CD14-positive monocyte (primary cell): Measurements from ENCODE around the gene TIAM2. TPM values are rescaled to one million over a fixed set of nuclear protein-coding genes. Genes with fewer than 3 reads are reported as not detected.

ENCODE experiments used
- DNase-seq, 3 donors: peaks; one replicate each; pipeline ENCODE4 v3.0.0-alpha.2; 2011 to 2022
- H2AFZ ChIP-seq: 2 replicates; pipeline ENCODE4 v1.6.0; 2012; ENCODE audit warnings: mild to moderate bottlenecking, low read depth, low read length, inconsistent platforms; ENCODE audit not compliant: insufficient read depth, poor library complexity, severe bottlenecking
- H3K27ac ChIP-seq, 2 donors: 1 replicate in 1 of 2; 2 replicates in 1 of 2; pipeline ENCODE4 v1.5.1; 2012 to 2013; ENCODE audit warnings: low read length in 2 of 2, control low read depth in 1 of 2, inconsistent platforms in 1 of 2, low read depth in 1 of 2, mild to moderate bottlenecking in 1 of 2
- H3K27me3 ChIP-seq, 2 donors: one replicate each; pipeline versions ENCODE4 v1.6.0 to v1.6.1; 2011 to 2013; ENCODE audit warnings: low read length in 2 of 2; ENCODE audit not compliant: control insufficient read depth in 2 of 2, insufficient read depth in 2 of 2
- H3K36me3 ChIP-seq, 2 donors: replicated peaks in 1 of 2; 1 replicate in 1 of 2; 2 replicates in 1 of 2; pipeline versions ENCODE4 v1.5.1 to v1.6.1; 2012 to 2013; ENCODE audit warnings: low read length in 2 of 2, control low read depth in 1 of 2, inconsistent platforms in 1 of 2, mild to moderate bottlenecking in 1 of 2; ENCODE audit not compliant: insufficient read depth in 2 of 2, control insufficient read depth in 1 of 2
- H3K4me1 ChIP-seq, 2 donors: 1 replicate in 1 of 2; 2 replicates in 1 of 2; pipeline versions ENCODE4 v1.5.1 to v1.6.1; 2012 to 2013; ENCODE audit warnings: low read length in 2 of 2, control low read depth in 1 of 2, inconsistent platforms in 1 of 2, mild to moderate bottlenecking in 1 of 2, moderate library complexity in 1 of 2; ENCODE audit not compliant: insufficient read depth in 2 of 2, control insufficient read depth in 1 of 2
- H3K4me2 ChIP-seq: replicated peaks from 2 replicates; pipeline ENCODE3; 2012; ENCODE audit warnings: low read length, moderate library complexity, mild to moderate bottlenecking; ENCODE audit not compliant: poor library complexity, severe bottlenecking; ENCODE audit errors: extremely low read depth
- H3K4me3 ChIP-seq, 3 experiments: fragments of 200-600 bp in 1 of 3; sonication (generic) in 1 of 3; replicated peaks in 1 of 3; 1 replicate in 2 of 3; 2 replicates in 1 of 3; pipeline ENCODE4 v1.5.1; 2011 to 2013; ENCODE audit warnings: low read length in 3 of 3, mild to moderate bottlenecking in 3 of 3, control low read depth in 2 of 3, low read depth in 2 of 3, inconsistent platforms in 1 of 3, moderate library complexity in 1 of 3
- H3K79me2 ChIP-seq: 2 replicates; pipeline ENCODE4 v1.6.0; 2012; ENCODE audit warnings: mild to moderate bottlenecking, control low read depth, inconsistent platforms, low read length, moderate library complexity; ENCODE audit not compliant: insufficient read depth
- H3K9ac ChIP-seq: 2 replicates; pipeline ENCODE4 v1.6.0; 2017; ENCODE audit warnings: low read length, mild to moderate bottlenecking; ENCODE audit not compliant: insufficient read depth, poor library complexity, severe bottlenecking
- H3K9me3 ChIP-seq, 2 donors: replicated peaks in 1 of 2; 1 replicate in 1 of 2; 2 replicates in 1 of 2; pipeline versions ENCODE4 v1.5.1 to v1.6.1; 2012 to 2013; ENCODE audit warnings: low read length in 2 of 2, control low read depth in 1 of 2; ENCODE audit not compliant: control insufficient read depth in 1 of 2, insufficient read depth in 1 of 2
- H4K20me1 ChIP-seq: 2 replicates; pipeline ENCODE4 v1.6.0; 2012; ENCODE audit warnings: mild to moderate bottlenecking, low read length, control low read depth, moderate library complexity; ENCODE audit not compliant: insufficient read depth
- H3K27ac Mint-ChIP-seq, 7 donors: one replicate each; pipeline ENCODE4 v1.8.0; 2020; ENCODE audit warnings: mild to moderate bottlenecking in 7 of 7, mixed read lengths in 7 of 7, moderate library complexity in 6 of 7, inconsistent platforms in 2 of 7
- H3K27me3 Mint-ChIP-seq, 3 donors: one replicate each; pipeline ENCODE4 v1.8.0; 2021 to 2022; ENCODE audit warnings: low read depth in 3 of 3, mild to moderate bottlenecking in 3 of 3, mixed read lengths in 3 of 3, moderate library complexity in 3 of 3, inconsistent platforms in 1 of 3
- H3K36me3 Mint-ChIP-seq, 2 donors: one replicate each; pipeline ENCODE4 v1.8.0; 2020; ENCODE audit warnings: mixed read lengths in 2 of 2, inconsistent platforms in 1 of 2, mild to moderate bottlenecking in 1 of 2
- H3K4me1 Mint-ChIP-seq: one replicate; pipeline ENCODE4 v1.8.0; 2020; ENCODE audit warnings: mild to moderate bottlenecking, mixed read lengths
- H3K4me3 Mint-ChIP-seq, 2 donors: one replicate each; pipeline ENCODE4 v1.8.0; 2020; ENCODE audit warnings: mild to moderate bottlenecking in 2 of 2, mixed read lengths in 2 of 2, moderate library complexity in 1 of 2
- H3K9me3 Mint-ChIP-seq, 7 donors: one replicate each; pipeline ENCODE4 v1.8.0; 2020 to 2022; ENCODE audit warnings: mixed read lengths in 7 of 7, mild to moderate bottlenecking in 6 of 7, moderate library complexity in 6 of 7, inconsistent platforms in 2 of 7
- WGBS: methylation state at CpG from one replicate; pipeline ENCODE4 v1.1.5; 2013; ENCODE audit warnings: missing lambda C conversion rate; ENCODE audit not compliant: insufficient coverage; 5-methylcytosine and 5-hydroxymethylcytosine counted together
- intact Hi-C, 2 donors: fragments of 100-400 bp; cut with micrococcal nuclease; formaldehyde crosslinking; loops; one replicate each; pipeline versions ENCODE4 v1.15.0 to v1.15.1; 2023
- polyA plus RNA-seq, 3 donors: library from polyadenylated mRNA; depleted of rRNA in 1 of 3; unstranded in 2 of 3; stranded (reverse) in 1 of 3; fragments of 300-500 nt in 2 of 3; fragments of >200 nt in 1 of 3; fragmentation: Illumina TruSeq in 2 of 3; gene quantifications; 1 replicate in 2 of 3; 2 replicates in 1 of 3; pipeline ENCODE4 v1.2.3, GENCODE V29; 2012 to 2021
- TF ChIP-seq, protein P1 (sequence below): fragments of 200-600 bp; IDR thresholded peaks from one replicate; pipeline ENCODE4 v1.8.0; 2022; ENCODE audit warnings: antibody characterized with exemption, mild to moderate bottlenecking

Gene TIAM2
- polyA plus RNA-seq, 3 donors = 0.25 to 4.2 (median 0.67) TPM

DNA sequence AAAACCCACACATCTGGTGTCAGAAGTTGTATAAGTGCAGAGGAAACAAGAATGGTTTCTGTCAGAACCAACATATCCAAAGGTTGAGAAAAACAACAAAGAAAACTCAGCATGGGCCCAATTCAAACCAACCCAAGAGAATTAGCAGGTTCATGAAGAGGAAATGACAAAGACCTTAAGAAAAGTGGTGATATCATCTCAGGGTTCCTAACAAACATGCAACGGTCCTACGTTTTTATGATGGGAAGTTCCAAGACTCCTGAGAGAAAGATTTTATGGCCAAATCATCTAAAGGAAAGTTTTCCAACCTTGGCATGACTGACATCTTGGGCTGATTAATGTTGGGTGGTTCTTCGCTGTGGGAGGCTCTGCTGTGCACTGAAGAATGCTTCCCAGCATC is 296.2 kb downstream of the TIAM2 start:
- intact Hi-C loops = no loop called here
- Histone ChIP-seq H3K36me3 (peaks cover 31 to 66% of the 10 kb centered on the region in 2 donors), H4K20me1 (no peaks in the 10 kb centered on the region), H3K4me2 (no peak overlapping the region), H3K79me2 (no peaks in the 10 kb centered on the region), H3K9me3 (no peaks in the 10 kb centered on the region), H3K4me3 (no peak overlapping the region), H3K4me1 (no peaks in the 10 kb centered on the region), H3K27me3 (no peaks in the 10 kb centered on the region), H3K27ac (no peak overlapping the region), H3K9ac (no peak overlapping the region), H2AFZ (no peak overlapping the region)
- Mint-ChIP-seq H3K27ac (no peak overlapping the region), H3K4me3 (no peak overlapping the region), H3K4me1 (no peaks in the 10 kb centered on the region), H3K27me3 (peaks cover 0 to 2% (median 2%) of the 10 kb centered on the region in 3 donors), H3K36me3 (peaks cover 55 to 67% of the 10 kb centered on the region in 2 donors), H3K9me3 (peaks cover 0 to 3% (median 0%) of the 10 kb centered on the region in 7 donors)
- no peak for DNase-seq
- 100% methylated on average over 2 of the region's 3 CpGs for WGBS
- TF ChIP-seq, protein P1, sequence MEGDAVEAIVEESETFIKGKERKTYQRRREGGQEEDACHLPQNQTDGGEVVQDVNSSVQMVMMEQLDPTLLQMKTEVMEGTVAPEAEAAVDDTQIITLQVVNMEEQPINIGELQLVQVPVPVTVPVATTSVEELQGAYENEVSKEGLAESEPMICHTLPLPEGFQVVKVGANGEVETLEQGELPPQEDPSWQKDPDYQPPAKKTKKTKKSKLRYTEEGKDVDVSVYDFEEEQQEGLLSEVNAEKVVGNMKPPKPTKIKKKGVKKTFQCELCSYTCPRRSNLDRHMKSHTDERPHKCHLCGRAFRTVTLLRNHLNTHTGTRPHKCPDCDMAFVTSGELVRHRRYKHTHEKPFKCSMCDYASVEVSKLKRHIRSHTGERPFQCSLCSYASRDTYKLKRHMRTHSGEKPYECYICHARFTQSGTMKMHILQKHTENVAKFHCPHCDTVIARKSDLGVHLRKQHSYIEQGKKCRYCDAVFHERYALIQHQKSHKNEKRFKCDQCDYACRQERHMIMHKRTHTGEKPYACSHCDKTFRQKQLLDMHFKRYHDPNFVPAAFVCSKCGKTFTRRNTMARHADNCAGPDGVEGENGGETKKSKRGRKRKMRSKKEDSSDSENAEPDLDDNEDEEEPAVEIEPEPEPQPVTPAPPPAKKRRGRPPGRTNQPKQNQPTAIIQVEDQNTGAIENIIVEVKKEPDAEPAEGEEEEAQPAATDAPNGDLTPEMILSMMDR = no peak

DNA sequence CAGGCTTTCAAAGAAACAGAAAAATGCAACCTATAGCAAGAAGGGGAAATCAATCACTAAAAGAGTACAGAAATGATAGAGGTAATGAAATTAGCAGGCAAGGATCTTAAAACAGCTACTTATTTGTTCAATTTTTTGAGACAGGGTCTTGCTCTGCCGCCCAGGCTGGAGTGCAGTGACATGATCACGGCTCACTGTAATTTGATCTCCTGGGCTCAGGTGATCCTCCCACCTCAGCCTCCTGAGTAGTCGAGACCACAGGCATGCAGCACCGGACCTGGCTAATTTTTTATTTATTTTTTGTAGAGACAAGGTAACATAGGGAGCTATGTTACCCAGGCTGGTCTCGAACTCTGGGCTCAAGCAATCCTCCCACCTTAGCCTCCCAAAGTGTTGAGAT is 297.6 kb downstream of the TIAM2 start:
- Histone ChIP-seq H3K4me3 (no peak overlapping the region), H3K9ac (no peak overlapping the region), H3K27me3 (no peaks in the 10 kb centered on the region), H3K9me3 (no peaks in the 10 kb centered on the region), H4K20me1 (no peaks in the 10 kb centered on the region), H3K79me2 (no peaks in the 10 kb centered on the region), H2AFZ (no peak overlapping the region), H3K36me3 (peaks cover 35 to 79% of the 10 kb centered on the region in 2 donors), H3K4me2 (no peak overlapping the region), H3K4me1 (no peaks in the 10 kb centered on the region), H3K27ac (no peak overlapping the region)
- intact Hi-C loops = no loop called here
- DNase-seq = no peak
- Mint-ChIP-seq H3K4me1 (no peaks in the 10 kb centered on the region), H3K27me3 (peaks cover 0 to 2% (median 2%) of the 10 kb centered on the region in 3 donors), H3K9me3 (peaks cover 0 to 3% (median 0%) of the 10 kb centered on the region in 7 donors), H3K4me3 (no peak overlapping the region), H3K36me3 (peaks cover 63 to 73% of the 10 kb centered on the region in 2 donors), H3K27ac (no peak overlapping the region)
- 100% methylated on average over 1 of the region's 5 CpGs for WGBS
- TF ChIP-seq, protein P1 = no peak
